H1 (cell line): ENCODE data around the gene EPHB6. TPM values are rescaled to one million over a fixed set of nuclear protein-coding genes. Genes with fewer than 3 reads are reported as not detected.

ENCODE experiments used
- CTCF ChIA-PET: fragments of 300-600 bp; sonication (Branson Sonifier 250); formaldehyde crosslinking; loops from one replicate; lab custom pipeline; 2021; ENCODE audit not compliant: partially characterized antibody; lab: Charles Lee
- POLR2A ChIA-PET: fragments of 300-600 bp; sonication (Branson Sonifier 250); formaldehyde crosslinking; loops from one replicate; lab custom pipeline; 2021; ENCODE audit warnings: inconsistent platforms; ENCODE audit not compliant: partially characterized antibody; lab: Charles Lee
- DNase-seq, 2 experiments: peaks; one replicate each; pipeline versions ENCODE4 v3.0.0 to v3.0.0-alpha.2; 2010 to 2022; ENCODE audit warnings: low spot score in 2 of 2, low read depth in 1 of 2, mixed read lengths in 1 of 2
- FAIRE-seq: peaks from 2 replicates; lab custom pipeline; 2011; peaks lifted over from hg19 to GRCh38; lab: Jason Lieb, UNC
- H2AFZ ChIP-seq: 2 replicates; pipeline ENCODE4 v1.8.1; 2012; ENCODE audit warnings: low read length, inconsistent platforms
- H2AK5ac ChIP-seq: 2 replicates; pipeline ENCODE4 v1.6.1; 2013; ENCODE audit warnings: low read depth, low read length
- H2BK120ac ChIP-seq: replicated peaks from 2 replicates; pipeline ENCODE3; 2013; ENCODE audit warnings: low read depth, low read length, inconsistent platforms
- H2BK12ac ChIP-seq: 2 replicates; pipeline ENCODE4 v1.6.1; 2013; ENCODE audit warnings: low read depth, low read length
- H2BK15ac ChIP-seq: 2 replicates; pipeline ENCODE4 v1.6.1; 2013; ENCODE audit warnings: low read length
- H2BK20ac ChIP-seq: 2 replicates; pipeline ENCODE4 v1.6.1; 2013; ENCODE audit warnings: low read length
- H2BK5ac ChIP-seq: 2 replicates; pipeline ENCODE4 v1.6.1; 2013; ENCODE audit warnings: low read depth, low read length
- H3K14ac ChIP-seq: 2 replicates; pipeline ENCODE4 v1.6.1; 2013; ENCODE audit warnings: inconsistent platforms; ENCODE audit not compliant: insufficient read length
- H3K18ac ChIP-seq: 2 replicates; pipeline ENCODE4 v1.6.1; 2013; ENCODE audit warnings: low read length; ENCODE audit errors: extremely low read depth
- H3K23ac ChIP-seq: 2 replicates; pipeline ENCODE4 v1.6.1; 2013; ENCODE audit warnings: inconsistent platforms; ENCODE audit not compliant: insufficient read length
- H3K23me2 ChIP-seq: 2 replicates; pipeline ENCODE4 v1.6.1; 2013; ENCODE audit warnings: low read depth, low read length
- H3K27ac ChIP-seq: 2 replicates; pipeline ENCODE4 v1.6.1; 2011; ENCODE audit warnings: low read depth, low read length, inconsistent platforms
- H3K27me3 ChIP-seq, 4 experiments: replicated peaks in 1 of 4; 1 replicate in 1 of 4; 2 replicates in 3 of 4; pipeline versions ENCODE4 v1.6.1 to v1.8.1; 2011 to 2013; ENCODE audit warnings: low read length in 3 of 4, mild to moderate bottlenecking in 3 of 4, inconsistent platforms in 2 of 4, mixed read lengths in 2 of 4, moderate library complexity in 1 of 4; ENCODE audit not compliant: control insufficient read depth in 3 of 4, insufficient read depth in 3 of 4; ENCODE audit errors: extremely low read depth in 1 of 4
- H3K36me3 ChIP-seq, 4 experiments: 2 replicates each; pipeline versions ENCODE4 v1.6.1 to v1.8.1; 2011 to 2013; ENCODE audit warnings: mild to moderate bottlenecking in 4 of 4, low read length in 3 of 4, moderate library complexity in 2 of 4, control low read depth in 1 of 4, inconsistent platforms in 1 of 4; ENCODE audit not compliant: insufficient read depth in 4 of 4, control insufficient read depth in 2 of 4
- H3K4ac ChIP-seq: replicated peaks from 2 replicates; pipeline ENCODE3; 2013; ENCODE audit warnings: low read length, low read depth, mixed read lengths, inconsistent platforms; ENCODE audit not compliant: insufficient read length
- H3K4me1 ChIP-seq, 4 experiments: replicated peaks in 1 of 4; 1 replicate in 1 of 4; 2 replicates in 3 of 4; pipeline versions ENCODE4 v1.6.1 to v1.8.1; 2011 to 2013; ENCODE audit warnings: low read length in 3 of 4, inconsistent platforms in 2 of 4, mixed read lengths in 1 of 4; ENCODE audit not compliant: insufficient read depth in 4 of 4, control insufficient read depth in 3 of 4
- H3K4me2 ChIP-seq, 2 experiments: 2 replicates each; pipeline versions ENCODE4 v1.6.1 to v1.8.1; 2011 to 2013; ENCODE audit warnings: low read depth in 2 of 2, low read length in 2 of 2, control low read depth in 1 of 2, inconsistent platforms in 1 of 2, mild to moderate bottlenecking in 1 of 2; ENCODE audit not compliant: insufficient read depth in 1 of 2
- H3K4me3 ChIP-seq, 4 experiments: fragments of 200-600, 300-600 bp in 1 of 4; sonication (generic), shearing (Covaris generic), sonication (Bioruptor Twin) in 1 of 4; 2 replicates each; pipeline versions ENCODE4 v1.5.1 to v1.8.1; 2011 to 2016; ENCODE audit warnings: low read length in 4 of 4, low read depth in 3 of 4, control low read depth in 2 of 4, inconsistent platforms in 2 of 4, mild to moderate bottlenecking in 2 of 4, mixed read lengths in 1 of 4, moderate library complexity in 1 of 4; ENCODE audit not compliant: insufficient read depth in 2 of 4; ENCODE audit errors: extremely low read depth in 1 of 4
- H3K56ac ChIP-seq: replicated peaks from 2 replicates; pipeline ENCODE3; 2013; ENCODE audit warnings: low read depth, mild to moderate bottlenecking, mixed read lengths, low read length, inconsistent platforms; ENCODE audit not compliant: insufficient read length
- H3K79me1 ChIP-seq: 2 replicates; pipeline ENCODE4 v1.6.1; 2013; ENCODE audit warnings: low read depth, low read length, control low read depth
- H3K79me2 ChIP-seq, 2 experiments: 2 replicates each; pipeline versions ENCODE4 v1.6.1 to v1.8.1; 2012 to 2013; ENCODE audit warnings: low read length in 2 of 2, mild to moderate bottlenecking in 2 of 2, inconsistent platforms in 1 of 2; ENCODE audit not compliant: insufficient read depth in 2 of 2, control insufficient read depth in 1 of 2
- H3K9ac ChIP-seq, 4 experiments: replicated peaks in 1 of 4; 1 replicate in 1 of 4; 2 replicates in 3 of 4; pipeline versions ENCODE4 v1.6.1 to v1.8.1; 2011 to 2013; ENCODE audit warnings: low read depth in 3 of 4, low read length in 3 of 4, control low read depth in 2 of 4, mild to moderate bottlenecking in 2 of 4, moderate library complexity in 2 of 4, inconsistent platforms in 1 of 4; ENCODE audit errors: extremely low read depth in 1 of 4
- H3K9me3 ChIP-seq, 2 experiments: 2 replicates each; pipeline versions ENCODE4 v1.6.1 to v1.8.1; 2012 to 2013; ENCODE audit warnings: mild to moderate bottlenecking in 2 of 2, moderate library complexity in 2 of 2, control low read depth in 1 of 2, inconsistent platforms in 1 of 2, low read depth in 1 of 2, low read length in 1 of 2, mixed read lengths in 1 of 2; ENCODE audit not compliant: insufficient read depth in 2 of 2
- H4K20me1 ChIP-seq, 2 experiments: replicated peaks in 1 of 2; 2 replicates each; pipeline versions ENCODE3 to v1.8.1; 2011 to 2013; ENCODE audit warnings: inconsistent platforms in 2 of 2, low read length in 2 of 2, mild to moderate bottlenecking in 1 of 2; ENCODE audit not compliant: insufficient read depth in 2 of 2, control insufficient read depth in 1 of 2
- H4K5ac ChIP-seq: 2 replicates; pipeline ENCODE4 v1.6.1; 2013; ENCODE audit warnings: low read length, low read depth, mixed read lengths, inconsistent platforms; ENCODE audit not compliant: insufficient read length
- H4K8ac ChIP-seq: 2 replicates; pipeline ENCODE4 v1.8.0; 2013; ENCODE audit warnings: mild to moderate bottlenecking, moderate library complexity, low read length, inconsistent platforms; ENCODE audit not compliant: insufficient read depth; ENCODE audit errors: extremely low read depth
- H4K91ac ChIP-seq: replicated peaks from 2 replicates; pipeline ENCODE3; 2013; ENCODE audit warnings: low read length, mixed read lengths, inconsistent platforms; ENCODE audit not compliant: insufficient read length
- ATF2 ChIP-seq: IDR thresholded peaks from 2 replicates; pipeline ENCODE4 v1.6.1; 2012; ENCODE audit warnings: low read length, inconsistent platforms
- CBX8 ChIP-seq: fragments of 300-800, 300-1000 bp; sonication (generic); IDR thresholded peaks from 2 replicates; pipeline ENCODE4 v1.7.1; 2016; ENCODE audit warnings: low read depth, low read length, borderline replicate concordance
- CEBPB ChIP-seq: IDR thresholded peaks from 2 replicates; pipeline ENCODE4 v1.6.1; 2012; ENCODE audit warnings: low read depth, low read length
- CTCF ChIP-seq, 3 experiments: IDR thresholded peaks; 1 replicate in 2 of 3; 2 replicates in 1 of 3; pipeline versions ENCODE4 v1.5.1 to v1.6.1; 2011; ENCODE audit warnings: low read length in 3 of 3, mild to moderate bottlenecking in 3 of 3, inconsistent platforms in 2 of 3, low read depth in 1 of 3, moderate library complexity in 1 of 3; ENCODE audit not compliant: insufficient read depth in 1 of 3; ENCODE audit errors: control extremely low read depth in 1 of 3
- FOSL1 ChIP-seq: IDR thresholded peaks from 2 replicates; pipeline ENCODE4 v1.6.1; 2011; ENCODE audit warnings: mild to moderate bottlenecking, low read depth, low read length, moderate library complexity; ENCODE audit not compliant: insufficient read depth
- GABPA ChIP-seq: IDR thresholded peaks from 2 replicates; pipeline ENCODE4 v1.6.1; 2011; ENCODE audit warnings: mild to moderate bottlenecking, low read length, moderate library complexity, borderline replicate concordance; ENCODE audit not compliant: insufficient read depth
- GTF2F1 ChIP-seq: IDR thresholded peaks from 2 replicates; pipeline ENCODE4 v1.6.1; 2012; ENCODE audit warnings: low read depth, low read length, improper control_type of control experiment, borderline replicate concordance
- POLR2A ChIP-seq, 2 experiments: IDR thresholded peaks; 1 replicate in 1 of 2; 2 replicates in 1 of 2; pipeline ENCODE4 v1.6.1; 2011; ENCODE audit warnings: low read depth in 2 of 2, low read length in 2 of 2, mild to moderate bottlenecking in 2 of 2; ENCODE audit errors: control extremely low read depth in 1 of 2
- SIX5 ChIP-seq: IDR thresholded peaks from 2 replicates; pipeline ENCODE4 v1.6.1; 2011; ENCODE audit warnings: mild to moderate bottlenecking, low read depth, low read length
- SP2 ChIP-seq: IDR thresholded peaks from 2 replicates; pipeline ENCODE4 v1.6.1; 2012; ENCODE audit warnings: mild to moderate bottlenecking, low read length, inconsistent platforms
- TCF12 ChIP-seq: IDR thresholded peaks from 2 replicates; pipeline ENCODE4 v1.6.1; 2011; ENCODE audit warnings: low read depth, mild to moderate bottlenecking, low read length
- WGBS, 2 experiments: shearing (Covaris generic) in 1 of 2; methylation state at CpG; one replicate each; pipeline versions ENCODE4 v1.1.6 to v1.1.7; 2013 to 2015; ENCODE audit warnings: low lambda C conversion rate in 2 of 2, mixed read lengths in 2 of 2, inconsistent platforms in 1 of 2, low coverage in 1 of 2, missing lambda C conversion rate in 1 of 2; ENCODE audit not compliant: insufficient replicate concordance in 2 of 2, insufficient coverage in 1 of 2, insufficient read length in 1 of 2; ENCODE audit errors: extremely low coverage in 1 of 2, missing lambda C conversion rate in 1 of 2; 5-methylcytosine and 5-hydroxymethylcytosine counted together
- polyA plus RNA-seq, 7 experiments: library from polyadenylated mRNA; depleted of rRNA in 3 of 7; stranded (reverse) in 5 of 7; unstranded in 2 of 7; fragments of >200 nt in 5 of 7; fragments of 200-250 nt in 2 of 7; gene quantifications; 1 replicate in 5 of 7; 2 replicates in 1 of 7; 4 replicates in 1 of 7; pipeline versions ENCODE4 v1.2.1 to v1.2.3, GENCODE V29; 2011 to 2013; ENCODE audit warnings: missing spikeins in 2 of 7, mixed read lengths in 2 of 7
- total RNA-seq: library from RNA; stranded (reverse); fragmentation: NEBNext Ultra II Directional; extraction: Animal tissue kit (Norgen Biotek cat#: 25700); gene quantifications from 2 replicates; pipeline ENCODE4 v1.2.1, GENCODE V29; 2021

EPHB6 gene
- total and polyA plus RNA-seq, 2 of the 8 experiments (the other 6 are each of a cell fraction or from before 2014, with no cell fraction given): 19.7 TPM

GRCh38 chr7:142889816-142890215 lies 34.9 kb downstream of the EPHB6 start:
- Histone ChIP-seq H3K79me1 (no peaks in the 10 kb centered on the region), H4K20me1 (peaks cover 0 to 7% of the 10 kb centered on the region in 2 experiments), H2BK20ac (no peak overlapping the region), H2BK15ac (no peak overlapping the region), H3K23ac (no peak overlapping the region), H3K4me2 (no peak overlapping the region), H4K91ac (no peak overlapping the region), H3K18ac (no peak overlapping the region), H2AK5ac (no peak overlapping the region), H3K23me2 (peaks cover 10% of the 10 kb centered on the region; the same call in 1 of the 2 replicates), H3K36me3 (no peaks in the 10 kb centered on the region), H3K9ac (no peak overlapping the region), H2AFZ (no peak overlapping the region), H3K9me3 (no peaks in the 10 kb centered on the region), H4K5ac (no peak overlapping the region), H4K8ac (no peak overlapping the region), H3K27ac (no peak overlapping the region), H3K79me2 (no peaks in the 10 kb centered on the region), H3K56ac (no peak overlapping the region), H3K4me1 (peaks cover 0 to 10% (median 2%) of the 10 kb centered on the region in 4 experiments; a peak in 2 of 7 replicates), H2BK120ac (no peak overlapping the region), H3K27me3 (no peaks in the 10 kb centered on the region), H3K14ac (no peak overlapping the region), H3K4me3 (no peak overlapping the region), H2BK12ac (no peak overlapping the region), H3K4ac (no peak overlapping the region), H2BK5ac (no peak overlapping the region)
- 87% methylated on average over 3 of the region's 3 CpGs; no CpG with 5 or more reads in 1 of the 2 experiments for WGBS, 2 experiments
- no peak for DNase-seq
- FAIRE-seq: no peak
- ChIA-PET CTCF (no interaction called here), POLR2A (no interaction called here)
- TF ChIP-seq CTCF (IDR thresholded peaks at IDR 0.05; ENCODE audit: control extremely low read depth in 1 of 3, insufficient read depth in 1 of 3, low read depth in 1 of 3, low read length in 3 of 3): no peak
- TF ChIP-seq TCF12: no peak
- no peak for TF ChIP-seq POLR2A (IDR thresholded peaks at IDR 0.05; ENCODE audit: control extremely low read depth in 1 of 2, low read depth in 2 of 2, low read length in 2 of 2)
- no peak for TF ChIP-seq SIX5
- no peak for TF ChIP-seq GABPA
- TF ChIP-seq CBX8: no peak
- TF ChIP-seq ATF2: no peak
- TF ChIP-seq CEBPB: no peak
- no peak for TF ChIP-seq SP2
- no peak for TF ChIP-seq GTF2F1
- TF ChIP-seq FOSL1: no peak
